ENCODE results near the gene BCL7A. TPM values are rescaled to one million over a fixed set of nuclear protein-coding genes. Genes with fewer than 3 reads are reported as not detected.

BCL7A gene
- total and polyA plus RNA-seq, 9 of the 15 experiments (the other 6 are each of a cell fraction or from before 2014, with no cell fraction given), result 0.25 to 21.9 (median 14.9) TPM

GRCh38 chr12:122082621-122083356 is 61.1 kb downstream of the BCL7A start (continued):
- TF ChIP-seq, protein P1, sequence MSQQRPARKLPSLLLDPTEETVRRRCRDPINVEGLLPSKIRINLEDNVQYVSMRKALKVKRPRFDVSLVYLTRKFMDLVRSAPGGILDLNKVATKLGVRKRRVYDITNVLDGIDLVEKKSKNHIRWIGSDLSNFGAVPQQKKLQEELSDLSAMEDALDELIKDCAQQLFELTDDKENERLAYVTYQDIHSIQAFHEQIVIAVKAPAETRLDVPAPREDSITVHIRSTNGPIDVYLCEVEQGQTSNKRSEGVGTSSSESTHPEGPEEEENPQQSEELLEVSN (IDR thresholded peaks at IDR 0.05; ENCODE audit: borderline replicate concordance in 1 of 2, extremely low read depth in 1 of 2, insufficient read depth in 1 of 2, insufficient read length in 1 of 2, low read depth in 1 of 2, low read length in 1 of 2, poor library complexity in 1 of 2, severe bottlenecking in 1 of 2), result no peak
- TF ChIP-seq, protein P2, sequence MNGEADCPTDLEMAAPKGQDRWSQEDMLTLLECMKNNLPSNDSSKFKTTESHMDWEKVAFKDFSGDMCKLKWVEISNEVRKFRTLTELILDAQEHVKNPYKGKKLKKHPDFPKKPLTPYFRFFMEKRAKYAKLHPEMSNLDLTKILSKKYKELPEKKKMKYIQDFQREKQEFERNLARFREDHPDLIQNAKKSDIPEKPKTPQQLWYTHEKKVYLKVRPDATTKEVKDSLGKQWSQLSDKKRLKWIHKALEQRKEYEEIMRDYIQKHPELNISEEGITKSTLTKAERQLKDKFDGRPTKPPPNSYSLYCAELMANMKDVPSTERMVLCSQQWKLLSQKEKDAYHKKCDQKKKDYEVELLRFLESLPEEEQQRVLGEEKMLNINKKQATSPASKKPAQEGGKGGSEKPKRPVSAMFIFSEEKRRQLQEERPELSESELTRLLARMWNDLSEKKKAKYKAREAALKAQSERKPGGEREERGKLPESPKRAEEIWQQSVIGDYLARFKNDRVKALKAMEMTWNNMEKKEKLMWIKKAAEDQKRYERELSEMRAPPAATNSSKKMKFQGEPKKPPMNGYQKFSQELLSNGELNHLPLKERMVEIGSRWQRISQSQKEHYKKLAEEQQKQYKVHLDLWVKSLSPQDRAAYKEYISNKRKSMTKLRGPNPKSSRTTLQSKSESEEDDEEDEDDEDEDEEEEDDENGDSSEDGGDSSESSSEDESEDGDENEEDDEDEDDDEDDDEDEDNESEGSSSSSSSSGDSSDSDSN (IDR thresholded peaks at IDR 0.05; ENCODE audit: borderline replicate concordance in 1 of 2, low read depth in 2 of 2, low read length in 2 of 2), result no peak
- no peak for TF ChIP-seq ZNF41 (CRISPR knock-in tag; conservative IDR thresholded peaks at IDR 0.05)
- TF ChIP-seq, protein P3, sequence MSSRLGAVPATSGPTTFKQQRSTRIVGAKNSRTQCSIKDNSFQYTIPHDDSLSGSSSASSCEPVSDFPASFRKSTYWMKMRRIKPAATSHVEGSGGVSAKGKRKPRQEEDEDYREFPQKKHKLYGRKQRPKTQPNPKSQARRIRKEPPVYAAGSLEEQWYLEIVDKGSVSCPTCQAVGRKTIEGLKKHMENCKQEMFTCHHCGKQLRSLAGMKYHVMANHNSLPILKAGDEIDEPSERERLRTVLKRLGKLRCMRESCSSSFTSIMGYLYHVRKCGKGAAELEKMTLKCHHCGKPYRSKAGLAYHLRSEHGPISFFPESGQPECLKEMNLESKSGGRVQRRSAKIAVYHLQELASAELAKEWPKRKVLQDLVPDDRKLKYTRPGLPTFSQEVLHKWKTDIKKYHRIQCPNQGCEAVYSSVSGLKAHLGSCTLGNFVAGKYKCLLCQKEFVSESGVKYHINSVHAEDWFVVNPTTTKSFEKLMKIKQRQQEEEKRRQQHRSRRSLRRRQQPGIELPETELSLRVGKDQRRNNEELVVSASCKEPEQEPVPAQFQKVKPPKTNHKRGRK (tag; IDR thresholded peaks at IDR 0.05), result no peak
- TF ChIP-seq, protein P4, sequence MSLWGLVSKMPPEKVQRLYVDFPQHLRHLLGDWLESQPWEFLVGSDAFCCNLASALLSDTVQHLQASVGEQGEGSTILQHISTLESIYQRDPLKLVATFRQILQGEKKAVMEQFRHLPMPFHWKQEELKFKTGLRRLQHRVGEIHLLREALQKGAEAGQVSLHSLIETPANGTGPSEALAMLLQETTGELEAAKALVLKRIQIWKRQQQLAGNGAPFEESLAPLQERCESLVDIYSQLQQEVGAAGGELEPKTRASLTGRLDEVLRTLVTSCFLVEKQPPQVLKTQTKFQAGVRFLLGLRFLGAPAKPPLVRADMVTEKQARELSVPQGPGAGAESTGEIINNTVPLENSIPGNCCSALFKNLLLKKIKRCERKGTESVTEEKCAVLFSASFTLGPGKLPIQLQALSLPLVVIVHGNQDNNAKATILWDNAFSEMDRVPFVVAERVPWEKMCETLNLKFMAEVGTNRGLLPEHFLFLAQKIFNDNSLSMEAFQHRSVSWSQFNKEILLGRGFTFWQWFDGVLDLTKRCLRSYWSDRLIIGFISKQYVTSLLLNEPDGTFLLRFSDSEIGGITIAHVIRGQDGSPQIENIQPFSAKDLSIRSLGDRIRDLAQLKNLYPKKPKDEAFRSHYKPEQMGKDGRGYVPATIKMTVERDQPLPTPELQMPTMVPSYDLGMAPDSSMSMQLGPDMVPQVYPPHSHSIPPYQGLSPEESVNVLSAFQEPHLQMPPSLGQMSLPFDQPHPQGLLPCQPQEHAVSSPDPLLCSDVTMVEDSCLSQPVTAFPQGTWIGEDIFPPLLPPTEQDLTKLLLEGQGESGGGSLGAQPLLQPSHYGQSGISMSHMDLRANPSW (CRISPR knock-in tag; IDR thresholded peaks at IDR 0.05), result no peak
- TF ChIP-seq, protein P5, sequence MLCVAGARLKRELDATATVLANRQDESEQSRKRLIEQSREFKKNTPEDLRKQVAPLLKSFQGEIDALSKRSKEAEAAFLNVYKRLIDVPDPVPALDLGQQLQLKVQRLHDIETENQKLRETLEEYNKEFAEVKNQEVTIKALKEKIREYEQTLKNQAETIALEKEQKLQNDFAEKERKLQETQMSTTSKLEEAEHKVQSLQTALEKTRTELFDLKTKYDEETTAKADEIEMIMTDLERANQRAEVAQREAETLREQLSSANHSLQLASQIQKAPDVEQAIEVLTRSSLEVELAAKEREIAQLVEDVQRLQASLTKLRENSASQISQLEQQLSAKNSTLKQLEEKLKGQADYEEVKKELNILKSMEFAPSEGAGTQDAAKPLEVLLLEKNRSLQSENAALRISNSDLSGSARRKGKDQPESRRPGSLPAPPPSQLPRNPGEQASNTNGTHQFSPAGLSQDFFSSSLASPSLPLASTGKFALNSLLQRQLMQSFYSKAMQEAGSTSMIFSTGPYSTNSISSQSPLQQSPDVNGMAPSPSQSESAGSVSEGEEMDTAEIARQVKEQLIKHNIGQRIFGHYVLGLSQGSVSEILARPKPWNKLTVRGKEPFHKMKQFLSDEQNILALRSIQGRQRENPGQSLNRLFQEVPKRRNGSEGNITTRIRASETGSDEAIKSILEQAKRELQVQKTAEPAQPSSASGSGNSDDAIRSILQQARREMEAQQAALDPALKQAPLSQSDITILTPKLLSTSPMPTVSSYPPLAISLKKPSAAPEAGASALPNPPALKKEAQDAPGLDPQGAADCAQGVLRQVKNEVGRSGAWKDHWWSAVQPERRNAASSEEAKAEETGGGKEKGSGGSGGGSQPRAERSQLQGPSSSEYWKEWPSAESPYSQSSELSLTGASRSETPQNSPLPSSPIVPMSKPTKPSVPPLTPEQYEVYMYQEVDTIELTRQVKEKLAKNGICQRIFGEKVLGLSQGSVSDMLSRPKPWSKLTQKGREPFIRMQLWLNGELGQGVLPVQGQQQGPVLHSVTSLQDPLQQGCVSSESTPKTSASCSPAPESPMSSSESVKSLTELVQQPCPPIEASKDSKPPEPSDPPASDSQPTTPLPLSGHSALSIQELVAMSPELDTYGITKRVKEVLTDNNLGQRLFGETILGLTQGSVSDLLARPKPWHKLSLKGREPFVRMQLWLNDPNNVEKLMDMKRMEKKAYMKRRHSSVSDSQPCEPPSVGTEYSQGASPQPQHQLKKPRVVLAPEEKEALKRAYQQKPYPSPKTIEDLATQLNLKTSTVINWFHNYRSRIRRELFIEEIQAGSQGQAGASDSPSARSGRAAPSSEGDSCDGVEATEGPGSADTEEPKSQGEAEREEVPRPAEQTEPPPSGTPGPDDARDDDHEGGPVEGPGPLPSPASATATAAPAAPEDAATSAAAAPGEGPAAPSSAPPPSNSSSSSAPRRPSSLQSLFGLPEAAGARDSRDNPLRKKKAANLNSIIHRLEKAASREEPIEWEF (CRISPR knock-in tag; IDR thresholded peaks at IDR 0.05), result no peak
- 0 out of 2 replicates have a peak, but pooled peaks have one; percentile 56 for TF ChIP-seq DMBX1 (CRISPR knock-in tag; IDR thresholded peaks at IDR 0.05; ENCODE audit: borderline replicate concordance)
- TF ChIP-seq THAP7 (CRISPR knock-in tag; IDR thresholded peaks at IDR 0.05), result no peak
- no peak for TF ChIP-seq ZNF217 (CRISPR knock-in tag; IDR thresholded peaks at IDR 0.05)
